ENCODE data around the gene RASA3.
"Not testable (repeated sequence)": the region's sequence is repeated elsewhere in the genome, so short reads cannot be mapped to it uniquely, and the experiment has no call there.

Gene RASA3

DNA sequence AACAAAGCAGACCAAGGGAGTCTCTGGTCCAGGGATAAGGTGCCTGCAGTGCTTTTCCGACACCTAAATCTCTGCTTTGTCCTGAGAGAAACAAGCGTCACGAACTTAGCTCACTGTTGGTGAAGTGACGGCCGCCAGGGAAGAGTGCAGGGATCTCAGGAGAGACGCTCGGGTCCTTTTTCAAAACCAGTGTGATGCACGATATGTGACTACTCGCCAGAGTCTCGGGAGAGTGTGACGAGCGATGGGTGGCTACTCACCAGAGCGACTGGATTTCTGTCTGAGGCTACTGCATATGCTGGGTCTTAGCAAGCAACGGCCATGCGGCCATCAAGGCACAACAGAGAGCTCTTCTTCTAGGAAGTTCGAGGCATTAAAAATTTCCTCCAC, 30.1 kb upstream of the RASA3 start:
- H3K4me3 ChIP-seq (replicated peaks; ENCODE audit: low read depth, low read length): no peak overlapping the region
- no peak for DNase-seq (ENCODE audit: extremely low read depth, low read depth)
- TF ChIP-seq, protein P1, sequence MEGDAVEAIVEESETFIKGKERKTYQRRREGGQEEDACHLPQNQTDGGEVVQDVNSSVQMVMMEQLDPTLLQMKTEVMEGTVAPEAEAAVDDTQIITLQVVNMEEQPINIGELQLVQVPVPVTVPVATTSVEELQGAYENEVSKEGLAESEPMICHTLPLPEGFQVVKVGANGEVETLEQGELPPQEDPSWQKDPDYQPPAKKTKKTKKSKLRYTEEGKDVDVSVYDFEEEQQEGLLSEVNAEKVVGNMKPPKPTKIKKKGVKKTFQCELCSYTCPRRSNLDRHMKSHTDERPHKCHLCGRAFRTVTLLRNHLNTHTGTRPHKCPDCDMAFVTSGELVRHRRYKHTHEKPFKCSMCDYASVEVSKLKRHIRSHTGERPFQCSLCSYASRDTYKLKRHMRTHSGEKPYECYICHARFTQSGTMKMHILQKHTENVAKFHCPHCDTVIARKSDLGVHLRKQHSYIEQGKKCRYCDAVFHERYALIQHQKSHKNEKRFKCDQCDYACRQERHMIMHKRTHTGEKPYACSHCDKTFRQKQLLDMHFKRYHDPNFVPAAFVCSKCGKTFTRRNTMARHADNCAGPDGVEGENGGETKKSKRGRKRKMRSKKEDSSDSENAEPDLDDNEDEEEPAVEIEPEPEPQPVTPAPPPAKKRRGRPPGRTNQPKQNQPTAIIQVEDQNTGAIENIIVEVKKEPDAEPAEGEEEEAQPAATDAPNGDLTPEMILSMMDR (IDR thresholded peaks at IDR 0.05; ENCODE audit: low read depth, low read length, missing control alignments): no peak

DNA sequence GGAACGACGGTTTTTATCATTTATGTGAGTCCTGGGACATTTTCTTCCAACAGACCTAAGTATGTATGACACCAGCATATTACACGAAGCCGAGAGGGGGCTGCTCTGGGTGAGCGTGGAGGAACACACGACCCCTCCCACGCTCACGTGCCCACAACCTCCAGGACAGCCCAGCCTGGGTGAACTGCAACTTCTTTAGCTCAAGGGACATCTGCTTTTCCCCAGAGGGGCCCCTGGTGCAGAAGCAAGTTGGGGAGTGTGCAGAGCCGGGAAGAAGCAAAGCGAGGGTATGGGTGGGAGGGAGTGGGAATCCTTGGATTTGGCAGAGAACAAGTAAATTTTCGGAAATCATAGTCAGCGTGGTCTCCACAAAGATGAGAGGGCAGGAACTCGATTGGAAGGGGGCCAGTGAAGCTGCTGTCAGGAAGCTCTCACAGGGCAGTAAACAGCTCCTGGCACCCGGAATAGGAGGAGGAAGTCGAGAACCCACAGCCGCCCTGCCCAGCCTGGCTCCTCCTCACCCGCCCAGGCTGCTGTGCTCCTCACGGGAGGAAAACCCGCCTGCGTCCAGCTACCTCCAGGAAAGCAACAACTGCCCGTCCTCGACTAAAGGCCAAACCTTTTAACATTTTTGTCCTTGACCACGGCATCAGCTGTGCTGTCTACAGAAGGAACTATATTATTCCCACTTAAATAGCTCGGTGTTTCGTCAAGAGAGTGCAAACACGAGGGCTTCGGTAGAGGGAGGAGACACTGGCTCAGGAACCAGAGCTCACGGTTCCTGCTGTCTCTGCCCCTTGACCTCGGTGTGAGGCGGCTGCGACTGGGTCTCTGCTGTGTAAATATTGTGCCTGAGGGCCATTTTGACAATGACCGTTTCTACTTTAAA, 29.5 kb upstream of the RASA3 start:
- TF ChIP-seq, protein P1 (IDR thresholded peaks at IDR 0.05; ENCODE audit: low read depth, low read length, missing control alignments): no peak
- DNase-seq (ENCODE audit: extremely low read depth, low read depth): no peak
- no peak overlapping the region for H3K4me3 ChIP-seq (replicated peaks; ENCODE audit: low read depth, low read length)

DNA sequence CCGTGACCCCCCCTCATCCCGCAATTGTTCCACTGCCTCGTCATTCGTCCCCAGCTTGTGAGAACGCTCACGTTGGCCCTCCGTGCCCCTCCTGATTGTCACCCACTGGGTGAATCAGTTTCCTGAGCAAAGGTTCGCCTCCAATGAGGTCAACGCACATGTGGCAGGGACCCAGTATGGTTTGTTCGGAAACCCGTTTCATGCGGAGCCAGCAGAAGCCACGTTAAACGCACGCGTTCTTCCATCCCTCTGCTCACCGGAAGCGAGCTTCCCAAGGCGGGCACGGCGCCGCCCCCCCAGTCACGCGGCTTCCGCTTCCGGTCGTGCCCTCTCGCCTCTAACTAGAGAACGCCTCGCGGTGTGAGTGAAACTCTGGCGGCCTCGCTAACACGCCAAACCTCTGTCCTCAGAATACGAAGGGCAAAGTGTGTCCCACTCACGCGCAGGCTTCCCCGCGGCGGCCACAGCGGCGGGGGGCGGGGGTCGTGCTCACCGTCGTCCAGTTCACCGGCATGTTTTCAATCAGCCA, 28.7 kb upstream of the RASA3 start:
- H3K4me3 ChIP-seq (replicated peaks; ENCODE audit: low read depth, low read length): no peak overlapping the region
- TF ChIP-seq, protein P1 (IDR thresholded peaks at IDR 0.05; ENCODE audit: low read depth, low read length, missing control alignments): no peak
- no peak for DNase-seq (ENCODE audit: extremely low read depth, low read depth)

DNA sequence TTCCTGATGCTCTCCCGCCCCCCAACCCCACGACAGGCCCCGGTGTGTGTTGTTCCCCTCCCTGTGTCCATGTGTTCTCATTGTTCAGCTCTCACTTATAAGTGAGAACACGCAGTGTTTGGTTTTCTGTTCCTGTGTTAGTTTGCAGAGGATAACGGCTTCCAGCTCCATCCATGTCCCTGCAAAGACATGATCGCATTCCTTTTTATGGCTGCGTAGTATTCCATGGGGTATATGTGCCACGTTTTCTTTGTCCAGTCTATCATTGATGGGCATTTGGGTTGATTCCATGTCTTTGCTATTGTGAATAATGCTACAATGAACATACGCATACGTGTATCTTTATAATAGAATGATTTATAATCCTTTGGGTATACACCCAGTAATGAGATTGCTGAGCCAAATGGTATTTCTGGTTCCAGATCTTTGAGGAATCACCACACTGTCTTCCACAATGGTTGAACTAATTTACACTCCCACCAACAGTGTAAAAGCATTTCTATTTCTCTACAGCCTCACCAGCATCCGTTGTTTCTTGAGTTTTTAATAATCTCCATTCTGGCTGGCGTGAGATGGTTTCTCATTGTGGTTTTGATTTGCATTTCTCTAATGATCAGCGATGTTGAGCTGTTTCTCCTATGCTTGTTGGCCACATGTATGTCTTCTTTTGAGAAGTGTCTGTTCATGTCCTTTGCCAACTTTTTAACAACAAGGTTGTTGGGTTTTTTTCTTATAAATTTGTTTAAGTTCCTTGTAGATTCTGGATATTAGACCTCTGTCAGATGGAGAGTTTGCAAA, 26.6 kb upstream of the RASA3 start:
- not testable (repeated sequence) for DNase-seq (ENCODE audit: extremely low read depth, low read depth)

DNA sequence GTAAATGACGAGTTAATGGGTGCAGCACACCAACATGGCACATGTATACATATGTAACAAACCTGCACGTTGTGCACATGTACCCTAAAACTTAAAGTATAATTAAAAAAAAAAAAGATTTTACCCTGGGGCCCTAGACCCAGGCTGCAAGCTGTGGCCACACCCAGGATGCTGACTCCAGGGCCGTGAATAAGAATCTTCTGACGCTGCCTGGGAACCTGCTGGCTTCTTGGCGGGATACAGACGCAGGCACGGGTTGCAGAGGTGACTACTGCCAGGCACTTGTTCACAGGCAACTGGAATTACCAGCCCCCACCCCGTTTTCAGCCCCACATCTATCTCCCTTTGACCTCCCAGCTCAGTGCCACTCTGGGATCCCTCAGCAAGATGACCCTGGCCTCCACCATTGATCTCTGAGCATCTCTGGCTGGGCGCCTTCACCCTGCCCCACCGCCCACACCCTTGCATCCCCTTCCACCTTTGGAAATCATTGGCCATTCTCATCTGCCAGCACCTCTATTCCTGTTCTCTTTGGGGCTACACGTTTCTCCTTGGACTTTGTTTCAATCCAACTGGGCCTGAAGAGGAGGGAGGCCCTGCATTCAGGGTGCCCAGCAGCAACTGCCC, 25.6 kb upstream of the RASA3 start:
- no peak for DNase-seq (ENCODE audit: extremely low read depth, low read depth)
- TF ChIP-seq, protein P1 (IDR thresholded peaks at IDR 0.05; ENCODE audit: low read depth, low read length, missing control alignments): no peak
- H3K4me3 ChIP-seq (replicated peaks; ENCODE audit: low read depth, low read length): no peak overlapping the region

More for the DNA sequence above, 26.6 kb upstream of the RASA3 start:
- H3K4me3 ChIP-seq (replicated peaks; ENCODE audit: low read depth, low read length): not testable (repeated sequence)

DNA sequence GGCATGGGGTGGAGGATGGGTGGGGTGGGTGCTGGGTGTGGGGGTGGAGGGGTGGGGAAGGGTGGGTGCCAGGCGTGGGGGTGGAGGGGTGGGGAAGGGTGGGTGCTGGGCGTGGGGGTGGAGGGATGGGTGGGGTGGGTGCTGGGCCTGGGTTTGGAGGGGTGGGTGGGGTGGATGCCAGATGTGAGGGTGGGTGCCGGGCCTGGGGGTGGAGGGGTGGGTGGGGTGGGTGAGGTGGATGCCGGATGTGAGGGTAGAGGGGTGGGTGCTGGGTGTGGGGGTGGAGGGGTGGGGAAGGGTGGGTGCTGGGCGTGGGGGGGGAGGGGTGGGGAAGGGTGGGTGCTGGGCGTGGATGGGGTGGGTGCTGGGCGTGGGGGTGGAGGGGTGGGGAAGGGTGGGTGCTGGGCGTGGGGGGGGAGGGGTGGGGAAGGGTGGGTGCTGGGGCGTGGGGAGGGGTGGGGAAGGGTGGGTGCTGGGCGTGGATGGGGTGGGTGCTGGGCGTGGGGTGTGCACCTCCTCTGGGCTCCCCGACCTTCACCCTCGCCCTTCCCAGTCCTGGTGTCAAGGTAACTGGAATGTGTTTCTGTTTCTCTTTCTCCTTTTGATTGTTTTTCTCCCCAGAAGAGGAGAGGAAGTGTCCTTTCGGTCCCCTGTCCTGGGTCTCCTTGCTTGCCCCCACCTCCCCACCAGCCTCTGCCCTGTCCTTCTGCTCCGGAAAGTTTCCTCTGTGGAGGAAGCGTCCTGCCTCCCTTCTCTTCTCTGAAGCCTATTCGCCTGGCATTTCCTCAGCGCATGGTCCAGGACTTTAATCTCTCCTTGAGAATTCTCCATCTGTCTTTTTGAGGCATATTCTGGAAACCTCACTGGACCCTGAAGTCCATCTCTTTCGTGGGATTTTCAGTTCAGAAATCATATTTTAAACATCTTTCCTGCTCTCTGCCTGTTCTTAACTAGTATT, 23.8 kb upstream of the RASA3 start:
- H3K4me3 ChIP-seq (replicated peaks; ENCODE audit: low read depth, low read length): no peak overlapping the region
- TF ChIP-seq, protein P1 (IDR thresholded peaks at IDR 0.05; ENCODE audit: low read depth, low read length, missing control alignments): no peak
- DNase-seq (ENCODE audit: extremely low read depth, low read depth): no peak
